NCI-H146 treated with DMSO at 0.1 percent for 48 hours (cell line): ENCODE results near the gene S100A3.

Source experiments
- DNase-seq: peaks from one replicate; lab custom pipeline; 2025; ENCODE audit not compliant: unreplicated experiment; lab: John Stamatoyannopoulos, UW

Gene S100A3

DNA sequence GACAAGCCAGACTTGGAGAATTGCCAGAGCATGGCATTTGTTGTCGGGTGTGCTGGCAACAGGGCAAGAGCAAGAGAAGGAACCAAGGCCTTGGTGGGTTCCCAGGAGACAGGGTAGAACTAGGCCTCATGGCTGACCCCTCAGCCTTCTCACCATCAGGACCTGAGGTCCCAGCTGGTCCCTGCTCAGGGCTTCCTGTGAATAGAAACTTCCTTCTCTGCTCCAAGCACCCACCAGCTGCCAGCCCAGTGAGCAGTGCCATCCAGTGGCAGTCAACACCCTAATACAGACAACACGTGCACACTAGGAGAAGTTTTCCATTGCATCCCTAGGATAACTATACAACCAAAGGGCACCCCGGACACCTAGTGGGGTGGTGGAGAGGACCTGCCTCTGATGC is 36.0 kb downstream of the S100A3 start:
- no peak for DNase-seq

DNA sequence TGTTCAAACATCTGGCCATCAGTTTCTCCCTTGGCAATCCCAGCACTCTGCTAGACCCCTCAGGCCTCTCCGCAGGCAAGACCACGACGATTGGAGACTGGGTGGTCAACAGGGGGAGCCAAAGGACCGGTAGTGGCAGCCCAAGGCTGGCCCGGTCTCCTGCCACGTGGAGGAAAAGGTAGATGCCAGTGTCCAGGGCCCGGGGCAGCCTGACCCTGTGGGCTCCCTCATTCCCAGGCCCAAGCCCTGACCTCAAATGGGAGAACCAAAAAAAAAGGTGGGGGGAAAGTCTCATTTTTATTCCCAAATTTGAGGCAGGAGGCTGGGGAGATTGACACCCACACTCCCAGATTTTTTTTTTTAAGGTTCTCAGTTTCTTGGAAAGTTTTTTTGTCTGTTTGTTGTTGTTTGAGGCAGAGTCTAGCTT is 38.1 kb downstream of the S100A3 start:
- DNase-seq: peak; percentile 51

DNA sequence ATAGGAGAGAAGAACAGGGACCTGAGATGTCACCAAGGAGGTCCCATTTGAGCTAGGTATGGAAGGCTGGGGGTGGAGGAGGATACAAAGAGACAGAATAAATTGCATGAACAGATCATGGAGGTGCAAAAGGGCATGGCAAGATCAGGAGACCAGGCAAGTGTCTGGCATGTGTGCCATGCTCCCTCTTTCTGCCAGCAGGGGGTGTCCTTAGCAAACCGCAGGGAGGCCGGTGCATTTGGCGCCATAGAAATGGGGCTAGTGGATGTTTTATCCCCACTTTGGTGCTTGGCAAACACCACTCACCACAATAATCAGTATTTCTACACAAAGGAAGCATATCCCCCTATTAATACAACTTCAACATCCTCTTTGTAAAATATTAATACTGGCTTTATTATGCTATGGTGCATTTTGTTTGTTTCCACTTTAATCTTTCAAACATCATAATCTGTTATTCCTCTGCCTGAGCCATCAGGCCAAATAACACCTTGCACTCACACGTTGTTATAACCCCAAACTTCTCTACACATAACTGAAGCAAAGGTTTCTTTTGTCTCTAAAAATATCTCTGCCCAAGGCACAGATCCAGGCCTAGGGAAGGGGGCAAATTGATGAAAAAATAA is 39.2 kb downstream of the S100A3 start:
- DNase-seq: peak; percentile 38

DNA sequence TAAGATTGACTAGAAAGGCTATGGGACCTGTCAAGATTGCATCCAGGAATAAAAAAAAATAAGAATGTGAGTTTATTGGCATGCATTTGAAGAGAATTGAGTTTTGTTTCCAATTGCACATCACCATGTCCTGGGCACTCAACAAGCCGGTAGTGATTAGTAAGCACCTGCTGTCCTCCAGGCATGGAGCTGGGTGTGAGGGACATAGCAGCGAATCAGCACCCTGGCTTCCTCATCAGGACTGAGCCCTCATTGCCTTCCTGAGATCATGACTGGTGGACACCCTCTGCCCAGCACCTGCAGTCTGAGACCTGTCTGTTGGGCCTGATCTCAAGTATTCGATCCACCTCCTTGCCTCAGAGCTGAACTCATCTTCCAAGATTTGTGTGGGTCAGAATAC is 40.0 kb downstream of the S100A3 start:
- no peak for DNase-seq

DNA sequence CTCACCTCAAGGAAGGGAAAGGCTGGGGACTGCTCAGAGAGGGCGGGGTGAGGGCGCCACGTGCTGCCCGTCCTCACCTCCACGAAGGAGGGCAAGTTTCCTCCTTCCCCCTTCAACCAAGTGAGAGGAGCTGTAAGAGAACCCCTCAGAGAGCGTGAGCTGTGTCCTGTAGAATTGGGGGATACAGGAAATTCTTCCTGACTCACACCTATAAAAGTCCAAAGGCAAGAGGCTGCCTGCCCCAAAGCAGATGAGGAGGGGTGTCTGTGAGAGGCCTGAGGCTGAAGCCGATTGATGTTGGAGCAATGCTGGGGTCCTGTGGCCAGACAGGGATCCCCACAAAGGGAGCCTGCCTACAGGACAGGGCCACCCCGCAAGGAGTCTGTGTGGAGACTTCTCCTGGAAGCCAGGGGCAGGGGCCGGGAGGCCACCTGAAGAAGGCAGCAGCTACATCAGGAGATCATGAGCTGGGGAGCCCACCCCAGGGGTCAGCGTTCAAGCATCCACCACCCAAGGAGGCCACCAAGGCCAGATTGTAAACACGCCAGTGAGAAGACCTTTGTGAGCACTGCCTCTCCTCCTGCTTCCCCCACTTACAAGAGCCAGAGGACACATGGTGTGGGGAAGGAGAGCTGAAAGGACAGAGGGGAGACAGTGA is 41.0 kb downstream of the S100A3 start:
- DNase-seq: no peak

DNA sequence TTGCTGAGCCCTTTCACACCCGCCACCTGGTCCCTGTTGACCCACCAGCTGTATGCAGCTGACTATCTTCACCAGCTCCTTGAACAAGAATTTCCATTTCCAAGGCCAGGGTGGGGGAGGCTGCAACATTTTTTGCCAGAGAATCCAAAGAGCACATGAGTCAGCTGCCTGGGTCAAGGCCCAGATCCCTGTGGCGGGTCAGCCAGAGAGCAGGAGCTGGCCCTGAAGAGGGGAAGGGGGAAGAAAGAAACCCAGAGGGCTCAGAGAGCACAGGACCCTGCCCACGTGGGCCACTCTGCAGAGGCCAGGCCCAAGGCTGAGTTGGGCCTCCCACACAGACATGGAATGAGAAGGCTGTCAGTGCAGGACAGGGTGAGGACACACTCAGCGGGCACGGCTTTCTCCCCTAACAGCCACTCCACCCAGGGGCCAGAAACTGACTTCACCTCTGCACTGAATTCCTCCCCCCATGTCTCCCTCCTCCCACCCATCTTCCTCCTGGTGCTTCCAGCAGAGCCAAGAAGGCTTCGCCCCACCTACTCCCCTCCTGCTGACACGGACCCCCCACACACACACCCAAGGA is 42.1 kb downstream of the S100A3 start:
- DNase-seq: no peak

DNA sequence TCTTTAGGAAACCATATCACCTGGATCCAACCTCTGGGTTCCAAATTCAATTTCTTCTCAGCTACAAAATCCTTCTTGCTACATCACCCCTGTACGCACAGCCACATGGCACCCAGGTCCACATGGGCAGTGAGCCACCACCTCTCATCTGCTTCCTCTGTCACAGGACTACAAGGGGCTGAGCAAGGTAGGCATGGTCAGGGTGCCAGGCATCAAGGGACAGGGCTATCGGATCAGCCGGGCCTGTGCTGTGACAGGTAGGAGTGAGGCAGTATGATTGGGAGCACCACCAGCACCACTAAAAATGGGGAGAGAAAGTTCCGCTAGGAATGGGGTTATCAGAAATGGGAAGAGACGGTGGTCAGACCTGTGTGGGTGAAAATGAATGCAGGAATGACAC is 42.7 kb downstream of the S100A3 start:
- DNase-seq: no peak

DNA sequence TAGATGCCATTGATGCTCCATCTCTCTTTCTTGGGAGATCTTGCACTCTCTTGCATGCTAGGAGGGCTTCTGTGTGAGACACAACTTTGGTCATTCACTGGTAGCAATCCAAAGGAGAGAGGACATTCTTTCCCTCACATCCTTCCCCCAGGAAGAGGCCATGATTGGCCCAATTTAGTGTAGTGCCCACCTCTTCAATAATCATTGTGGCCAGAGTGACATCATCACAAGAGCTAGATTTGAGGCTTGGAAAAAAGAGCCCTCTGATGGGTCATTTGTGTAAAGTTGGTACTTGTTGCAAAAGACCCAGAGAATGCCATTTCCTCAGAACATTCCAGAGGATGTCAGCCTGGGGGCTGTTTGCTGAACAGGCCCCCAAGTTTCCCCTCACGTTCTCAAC is 43.5 kb downstream of the S100A3 start:
- DNase-seq: no peak

DNA sequence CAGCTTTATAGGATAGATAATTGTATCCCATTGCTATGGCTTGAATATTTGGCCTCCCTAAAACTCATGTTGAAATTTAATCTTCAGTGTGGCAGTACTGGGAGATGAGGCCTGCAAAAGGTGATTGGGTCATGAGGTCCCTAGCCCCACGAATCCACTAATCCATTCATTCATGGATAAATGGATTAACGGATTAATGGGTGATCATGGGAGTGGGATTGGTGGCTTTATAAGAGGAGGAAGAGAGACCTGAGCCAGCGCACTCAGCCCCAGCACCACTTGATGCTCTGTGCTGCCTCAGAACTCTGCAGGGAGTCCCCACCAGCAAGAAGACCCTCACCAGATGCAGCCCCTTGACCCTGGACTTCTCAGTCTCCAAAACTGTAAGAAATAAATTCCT is 45.3 kb downstream of the S100A3 start:
- no peak for DNase-seq

DNA sequence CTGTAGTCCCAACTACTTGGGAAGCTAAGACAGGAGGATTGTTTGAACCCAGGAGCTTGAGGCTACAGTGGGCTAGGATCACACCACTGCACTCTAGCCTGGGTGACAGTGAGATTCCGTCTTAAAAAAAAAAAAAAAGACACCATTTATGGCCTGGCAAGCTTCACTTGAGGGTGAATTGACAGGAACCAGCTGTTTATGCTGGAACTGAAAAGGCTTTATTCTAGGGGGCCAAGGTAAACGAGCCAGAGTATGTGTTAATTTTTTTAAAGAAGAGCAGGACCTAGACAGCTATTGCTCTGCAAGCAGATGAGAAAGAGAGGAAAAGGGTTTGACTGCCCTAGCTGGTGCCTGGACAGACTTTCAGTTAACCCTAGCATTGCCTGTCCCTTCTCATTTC is 50.3 kb downstream of the S100A3 start:
- no peak for DNase-seq
